Measurements from ENCODE around the gene ATP10A. TPM values are rescaled to one million over a fixed set of nuclear protein-coding genes. Genes with fewer than 3 reads are reported as not detected.

Gene ATP10A
- total and polyA plus RNA-seq, 5 experiments from 2014 or later: 5.2 to 59.1 (median 18.1) TPM

GRCh38 chr15:25734680-25735355 is 128.3 kb downstream of the ATP10A start:
- peaks cover 11 to 17% (median 16%) of the 10 kb centered on the region in 4 donors for H3K4me1 Mint-ChIP-seq
- H3K27ac Mint-ChIP-seq: peak overlapping the region in 4 of 10 donors; percentile 32 to 88 (median 50)
- ATAC-seq (no peak), DNase-seq (no peak)
- POLR2A ChIA-PET: no interaction called here
- peaks cover 0 to 42% (median 9%) of the 10 kb centered on the region in 3 donors for H3K36me3 Mint-ChIP-seq
- H3K9me3 Mint-ChIP-seq: no peaks in the 10 kb centered on the region
- no peaks in the 10 kb centered on the region for H3K27me3 Mint-ChIP-seq
- no peak overlapping the region for H3K4me3 Mint-ChIP-seq

GRCh38 chr15:25733856-25734679 is 129.1 kb downstream of the ATP10A start:
- ATAC-seq (no peak), DNase-seq (no peak)
- Mint-ChIP-seq H3K36me3 (peaks cover 0 to 42% (median 9%) of the 10 kb centered on the region in 3 donors), H3K27ac (peak overlapping the region in 2 of 10 donors; percentile 32 to 33), H3K4me1 (peaks cover 5 to 12% (median 10%) of the 10 kb centered on the region in 4 donors), H3K9me3 (no peaks in the 10 kb centered on the region), H3K27me3 (no peaks in the 10 kb centered on the region), H3K4me3 (no peak overlapping the region)
- POLR2A ChIA-PET: no interaction called here

GRCh38 chr15:25733036-25733855 is 129.9 kb downstream of the ATP10A start:
- POLR2A ChIA-PET: no interaction called here
- Mint-ChIP-seq H3K9me3 (no peaks in the 10 kb centered on the region), H3K27me3 (no peaks in the 10 kb centered on the region), H3K4me3 (peak overlapping the region in 1 of 10 donors; percentile 33), H3K27ac (peak overlapping the region in 3 of 10 donors; percentile 8 to 57 (median 53)), H3K36me3 (peaks cover 0 to 46% (median 12%) of the 10 kb centered on the region in 3 donors), H3K4me1 (peaks cover 5 to 12% (median 8%) of the 10 kb centered on the region in 4 donors)
- no peak for ATAC-seq
- DNase-seq: no peak

- H3K36me3 Mint-ChIP-seq: peaks cover 0 to 51% (median 12%) of the 10 kb centered on the region in 3 donors
- POLR2A ChIA-PET: no interaction called here
- H3K27ac Mint-ChIP-seq: peak overlapping the region in 4 of 10 donors; percentile 8 to 86 (median 56)
- DNase-seq (no peak), ATAC-seq (no peak)
- H3K27me3 Mint-ChIP-seq: no peaks in the 10 kb centered on the region
- peaks cover 5 to 11% (median 8%) of the 10 kb centered on the region in 4 donors for H3K4me1 Mint-ChIP-seq
- no peaks in the 10 kb centered on the region for H3K9me3 Mint-ChIP-seq
- peak overlapping the region in 1 of 10 donors; percentile 11 for H3K4me3 Mint-ChIP-seq
Observed at GRCh38 chr15:25732191-25732590, 130.9 kb downstream of the ATP10A start.

GRCh38 chr15:25731411-25731810 is 131.7 kb downstream of the ATP10A start:
- DNase-seq: no peak
- ATAC-seq: no peak
- Mint-ChIP-seq H3K27me3 (no peaks in the 10 kb centered on the region), H3K4me1 (peaks cover 5 to 11% (median 8%) of the 10 kb centered on the region in 4 donors), H3K4me3 (no peak overlapping the region), H3K27ac (peak overlapping the region in 4 of 10 donors; percentile 8 to 60 (median 18)), H3K9me3 (no peaks in the 10 kb centered on the region), H3K36me3 (peaks cover 0 to 51% (median 12%) of the 10 kb centered on the region in 3 donors)
- POLR2A ChIA-PET: no interaction called here

- H3K4me1 Mint-ChIP-seq: peaks cover 5 to 11% (median 8%) of the 10 kb centered on the region in 4 donors
- peak overlapping the region in 3 of 10 donors; percentile 25 to 60 (median 58) for H3K27ac Mint-ChIP-seq
- H3K4me3 Mint-ChIP-seq: no peak overlapping the region
- POLR2A ChIA-PET: no interaction called here
- H3K36me3 Mint-ChIP-seq: peaks cover 0 to 50% (median 10%) of the 10 kb centered on the region in 3 donors
- no peaks in the 10 kb centered on the region for H3K27me3 Mint-ChIP-seq
- ATAC-seq: no peak
- H3K9me3 Mint-ChIP-seq: no peaks in the 10 kb centered on the region
- no peak for DNase-seq
Observed at GRCh38 chr15:25730918-25731317, 132.2 kb downstream of the ATP10A start.

- peaks cover 3 to 10% (median 5%) of the 10 kb centered on the region in 4 donors for H3K4me1 Mint-ChIP-seq
- no peaks in the 10 kb centered on the region for H3K27me3 Mint-ChIP-seq
- no peak for ATAC-seq
- POLR2A ChIA-PET: no interaction called here
- H3K9me3 Mint-ChIP-seq: no peaks in the 10 kb centered on the region
- no peak for DNase-seq
- H3K4me3 Mint-ChIP-seq: no peak overlapping the region
- H3K36me3 Mint-ChIP-seq: peaks cover 0 to 54% (median 7%) of the 10 kb centered on the region in 3 donors
- no peak overlapping the region for H3K27ac Mint-ChIP-seq
Observed at GRCh38 chr15:25728816-25729215, 134.3 kb downstream of the ATP10A start.

- Mint-ChIP-seq H3K9me3 (no peaks in the 10 kb centered on the region), H3K27me3 (no peaks in the 10 kb centered on the region), H3K4me1 (peaks cover 3 to 6% (median 4%) of the 10 kb centered on the region in 4 donors), H3K36me3 (peaks cover 0 to 53% (median 7%) of the 10 kb centered on the region in 3 donors), H3K4me3 (no peak overlapping the region), H3K27ac (peak overlapping the region in 3 of 10 donors; percentile 29 to 46 (median 37))
- no peak for ATAC-seq
- no peak for DNase-seq
- POLR2A ChIA-PET: no interaction called here
Observed at GRCh38 chr15:25727867-25728600, 135.1 kb downstream of the ATP10A start.

GRCh38 chr15:25727116-25727515 is 136.0 kb downstream of the ATP10A start:
- H3K27ac Mint-ChIP-seq: peak overlapping the region in 2 of 10 donors; percentile 17 to 29
- peaks cover 0 to 56% (median 9%) of the 10 kb centered on the region in 3 donors for H3K36me3 Mint-ChIP-seq
- no peaks in the 10 kb centered on the region for H3K9me3 Mint-ChIP-seq
- no peaks in the 10 kb centered on the region for H3K27me3 Mint-ChIP-seq
- ATAC-seq (no peak), DNase-seq (no peak)
- no peak overlapping the region for H3K4me3 Mint-ChIP-seq
- peaks cover 0 to 4% (median under 1%) of the 10 kb centered on the region in 4 donors for H3K4me1 Mint-ChIP-seq
- POLR2A ChIA-PET: no interaction called here

GRCh38 chr15:25725758-25726157 is 137.4 kb downstream of the ATP10A start:
- Mint-ChIP-seq H3K27ac (no peak overlapping the region), H3K9me3 (no peaks in the 10 kb centered on the region), H3K4me3 (no peak overlapping the region), H3K4me1 (peaks cover 0 to 4% (median 0%) of the 10 kb centered on the region in 4 donors), H3K36me3 (peaks cover 0 to 67% (median 12%) of the 10 kb centered on the region in 3 donors), H3K27me3 (no peaks in the 10 kb centered on the region)
- ATAC-seq: no peak
- no peak for DNase-seq
- POLR2A ChIA-PET: no interaction called here

- POLR2A ChIA-PET: no interaction called here
- H3K36me3 Mint-ChIP-seq: peaks cover 0 to 74% (median 12%) of the 10 kb centered on the region in 3 donors
- peak overlapping the region in 1 of 10 donors; percentile 43 for H3K27ac Mint-ChIP-seq
- H3K4me3 Mint-ChIP-seq: no peak overlapping the region
- no peak for DNase-seq
- no peaks in the 10 kb centered on the region for H3K27me3 Mint-ChIP-seq
- ATAC-seq: no peak
- peaks cover 0 to 4% (median 0%) of the 10 kb centered on the region in 4 donors for H3K4me1 Mint-ChIP-seq
- no peaks in the 10 kb centered on the region for H3K9me3 Mint-ChIP-seq
Observed at GRCh38 chr15:25724899-25725298, 138.2 kb downstream of the ATP10A start.

- Mint-ChIP-seq H3K4me1 (peaks cover 0 to 4% (median 0%) of the 10 kb centered on the region in 4 donors), H3K4me3 (no peak overlapping the region), H3K27ac (peak overlapping the region in 1 of 10 donors; percentile 16), H3K36me3 (peaks cover 0 to 73% (median 11%) of the 10 kb centered on the region in 3 donors), H3K27me3 (no peaks in the 10 kb centered on the region), H3K9me3 (no peaks in the 10 kb centered on the region)
- POLR2A ChIA-PET: no interaction called here
- no peak for DNase-seq
- ATAC-seq: no peak
Observed at GRCh38 chr15:25721605-25721955, 141.5 kb downstream of the ATP10A start.

Measured in naive thymus-derived CD8-positive, alpha-beta T cell (primary cell).